GM12891 (cell line): ENCODE results near the gene WFDC13.

ENCODE experiments used
- PAX5 ChIP-seq: IDR thresholded peaks from 2 replicates; pipeline ENCODE4 v1.6.1; 2011; ENCODE audit warnings: low read length, moderate library complexity, mild to moderate bottlenecking; ENCODE audit not compliant: insufficient read depth, severe bottlenecking
- POLR2A ChIP-seq: IDR thresholded peaks from 2 replicates; pipeline ENCODE4 v1.6.1; 2011; ENCODE audit warnings: low read depth, low read length, control low read depth
- POLR2AphosphoS5 ChIP-seq: IDR thresholded peaks from 2 replicates; pipeline ENCODE4 v1.6.1; 2011; ENCODE audit warnings: low read depth, low read length, control low read depth
- POU2F2 ChIP-seq: IDR thresholded peaks from 2 replicates; pipeline ENCODE4 v1.6.1; 2011; ENCODE audit warnings: low read depth, mild to moderate bottlenecking, control low read depth, low read length, moderate library complexity
- SPI1 ChIP-seq: IDR thresholded peaks from 2 replicates; pipeline ENCODE4 v1.6.1; 2011; ENCODE audit warnings: low read depth, low read length, control low read depth
- TAF1 ChIP-seq: IDR thresholded peaks from 2 replicates; pipeline ENCODE4 v1.6.1; 2011; ENCODE audit warnings: low read depth, low read length, control low read depth

DNA sequence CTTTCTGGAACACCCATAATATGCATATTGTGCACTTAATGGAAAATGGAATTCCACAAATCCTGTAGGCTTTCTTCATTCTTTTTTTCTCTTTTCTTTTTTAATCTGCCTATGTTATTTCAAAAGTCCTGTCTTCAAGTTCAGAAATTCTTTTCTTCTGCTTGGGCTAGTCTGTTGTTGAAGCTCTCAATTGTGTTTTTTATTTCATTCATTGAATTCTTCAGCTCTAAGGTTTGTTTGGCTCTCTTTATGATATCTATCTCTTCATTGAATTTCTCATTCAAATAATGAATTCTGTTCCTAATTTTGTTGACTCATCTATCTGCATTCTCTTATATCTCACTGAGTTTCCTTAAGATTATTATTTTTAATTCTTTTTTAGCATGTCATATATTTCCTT lies 30.4 kb downstream of the WFDC13 start:
- no peak for TF ChIP-seq POLR2A
- TF ChIP-seq POLR2AphosphoS5: no peak
- no peak for TF ChIP-seq SPI1
- no peak for TF ChIP-seq PAX5
- no peak for TF ChIP-seq TAF1
- no peak for TF ChIP-seq POU2F2
